GM19193 (cell line): Measurements from ENCODE around the gene WSB2.

Experiments
- POLR2A ChIP-seq: IDR thresholded peaks from 4 replicates; pipeline ENCODE4 v1.6.1; 2011; ENCODE audit not compliant: insufficient read depth, insufficient read length; ENCODE audit errors: extremely low read depth

The WSB2 gene

GRCh38 chr12:118061011-118061872 lies at the start of gene WSB2:
WSB2 (minus strand) TSS chr12:118061179; CDS start chr12:118061048, 131 bp downstream.
- peak; percentile 65 for TF ChIP-seq POLR2A

- no peak for TF ChIP-seq POLR2A
These were observed 48.1 kb upstream of the WSB2 start for GRCh38 chr12:118109088-118109487.

- no peak for TF ChIP-seq POLR2A
These were observed 46.7 kb upstream of the WSB2 start for GRCh38 chr12:118107694-118108093.

GRCh38 chr12:118107011-118107410 lies 46.0 kb upstream of the WSB2 start:
- no peak for TF ChIP-seq POLR2A

GRCh38 chr12:118103601-118104382 lies 42.8 kb upstream of the WSB2 start, which contains the start of gene VSIG10:
VSIG10 (minus strand) TSS chr12:118104011; CDS start chr12:118103671, 340 bp downstream.
- TF ChIP-seq POLR2A = no peak

- TF ChIP-seq POLR2A = no peak
These were observed 42.2 kb upstream of the WSB2 start for GRCh38 chr12:118103201-118103600.

GRCh38 chr12:118102609-118103008 lies 41.6 kb upstream of the WSB2 start:
- TF ChIP-seq POLR2A = no peak

- TF ChIP-seq POLR2A = no peak
These were observed 41.1 kb upstream of the WSB2 start for GRCh38 chr12:118102070-118102469.

GRCh38 chr12:118101051-118101450 lies 40.1 kb upstream of the WSB2 start:
- TF ChIP-seq POLR2A = no peak

- TF ChIP-seq POLR2A = no peak
These were observed 38.1 kb upstream of the WSB2 start for GRCh38 chr12:118098911-118099671.

GRCh38 chr12:118098401-118098800 lies 37.4 kb upstream of the WSB2 start:
- TF ChIP-seq POLR2A = no peak

GRCh38 chr12:118094039-118094438 lies 33.1 kb upstream of the WSB2 start:
- no peak for TF ChIP-seq POLR2A

GRCh38 chr12:118089782-118090181 lies 28.8 kb upstream of the WSB2 start:
- no peak for TF ChIP-seq POLR2A

GRCh38 chr12:118082161-118082560 lies 21.2 kb upstream of the WSB2 start:
- no peak for TF ChIP-seq POLR2A

GRCh38 chr12:118073768-118074167 lies 12.8 kb upstream of the WSB2 start:
- TF ChIP-seq POLR2A = no peak

GRCh38 chr12:118070650-118071049 lies 9.7 kb upstream of the WSB2 start:
- TF ChIP-seq POLR2A = no peak

GRCh38 chr12:118068445-118068844 lies 7.5 kb upstream of the WSB2 start:
- no peak for TF ChIP-seq POLR2A
